NCI-H510A (cell line): Measurements from ENCODE around the gene JAZF1.
"Not testable (repeated sequence)": the region's sequence is repeated elsewhere in the genome, so short reads cannot be mapped to it uniquely, and the experiment has no call there.

Experiments used
- DNase-seq: peaks from one replicate; lab custom pipeline; 2025; lab: John Stamatoyannopoulos, UW

The JAZF1 gene

GRCh38 chr7:27911920-27912319 lies 268.7 kb downstream of the JAZF1 start:
- no peak for DNase-seq

DNA sequence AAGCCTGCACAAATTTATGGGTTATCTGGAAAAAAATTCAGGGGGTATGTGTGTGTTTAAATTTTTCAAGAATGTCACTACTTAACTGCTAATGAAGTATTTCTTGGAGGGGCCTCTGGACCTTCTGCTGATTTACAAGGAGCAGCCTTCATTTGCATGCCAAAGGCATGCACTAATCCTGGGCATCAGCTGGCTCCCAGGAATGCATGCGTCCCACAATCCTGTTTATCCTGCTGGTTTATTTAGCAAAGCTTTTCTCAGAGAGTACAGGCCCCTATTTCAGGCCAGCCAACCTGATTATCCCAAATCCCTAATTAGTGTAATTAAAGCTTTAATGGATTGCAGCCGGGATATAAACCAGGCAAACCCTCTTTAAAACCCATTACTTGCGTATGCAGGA lies 270.3 kb downstream of the JAZF1 start:
- DNase-seq = no peak

- no peak for DNase-seq
These were observed 271.9 kb downstream of the JAZF1 start for GRCh38 chr7:27908534-27909165.

DNA sequence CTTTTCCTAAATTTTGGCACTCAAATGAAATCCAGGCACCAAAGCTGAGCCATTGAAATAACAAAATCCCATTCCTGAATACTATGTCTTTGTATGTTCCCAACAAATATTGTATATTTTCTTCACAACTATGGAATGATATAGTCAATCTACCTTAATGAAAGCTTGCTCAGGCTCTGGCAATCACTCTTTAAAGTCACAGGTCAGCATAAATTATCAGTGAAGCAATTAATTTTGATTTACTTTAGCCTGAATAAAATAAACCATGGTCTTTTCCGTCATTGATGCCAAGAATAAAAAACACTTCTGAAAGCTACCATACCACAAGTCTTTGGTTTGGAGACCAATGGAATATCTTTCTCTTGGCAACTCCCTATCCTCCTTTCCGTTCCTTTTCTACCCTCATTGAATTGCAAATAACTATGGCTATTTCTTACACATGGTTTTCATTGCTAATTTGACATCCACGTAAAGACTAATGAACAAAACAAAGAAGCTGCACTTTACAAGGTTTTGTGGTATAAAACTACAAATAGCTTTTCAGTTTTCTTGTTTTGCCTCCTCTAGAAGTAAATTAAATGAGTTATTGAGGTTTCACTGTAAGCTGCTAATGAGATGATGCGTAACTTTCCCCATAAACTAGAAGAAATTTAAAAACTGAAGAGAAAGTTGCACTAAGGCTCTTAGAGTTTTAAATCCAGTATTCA lies 274.1 kb downstream of the JAZF1 start:
- DNase-seq = no peak

GRCh38 chr7:27905951-27906350 lies 274.6 kb downstream of the JAZF1 start:
- no peak for DNase-seq

GRCh38 chr7:27901028-27901760 lies 279.4 kb downstream of the JAZF1 start:
- no peak for DNase-seq

GRCh38 chr7:27900006-27900405 lies 280.6 kb downstream of the JAZF1 start:
- no peak for DNase-seq

GRCh38 chr7:27899601-27900000 lies 281.0 kb downstream of the JAZF1 start:
- no peak for DNase-seq

DNA sequence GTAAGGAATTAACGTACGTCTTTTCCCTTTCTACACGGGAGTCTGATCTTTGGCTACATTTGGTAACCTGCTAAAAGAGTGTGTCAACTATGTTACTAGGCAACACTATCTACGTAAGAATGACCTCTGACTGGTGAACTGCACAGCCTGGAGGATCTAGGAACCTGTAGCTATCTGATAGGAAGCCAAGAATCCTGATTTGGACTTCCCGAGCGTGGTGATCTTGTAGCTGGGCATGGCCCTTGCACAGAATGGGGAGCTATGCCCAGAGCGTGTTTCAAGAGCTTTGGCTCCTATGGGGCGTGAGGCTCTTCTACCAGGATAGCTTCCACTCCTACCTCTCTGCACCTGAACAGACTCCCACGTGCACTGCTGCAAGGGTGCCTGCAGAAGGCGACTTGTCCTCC lies 283.2 kb downstream of the JAZF1 start:
- no peak for DNase-seq

- DNase-seq = no peak
These were observed 283.6 kb downstream of the JAZF1 start for GRCh38 chr7:27897001-27897400.

DNA sequence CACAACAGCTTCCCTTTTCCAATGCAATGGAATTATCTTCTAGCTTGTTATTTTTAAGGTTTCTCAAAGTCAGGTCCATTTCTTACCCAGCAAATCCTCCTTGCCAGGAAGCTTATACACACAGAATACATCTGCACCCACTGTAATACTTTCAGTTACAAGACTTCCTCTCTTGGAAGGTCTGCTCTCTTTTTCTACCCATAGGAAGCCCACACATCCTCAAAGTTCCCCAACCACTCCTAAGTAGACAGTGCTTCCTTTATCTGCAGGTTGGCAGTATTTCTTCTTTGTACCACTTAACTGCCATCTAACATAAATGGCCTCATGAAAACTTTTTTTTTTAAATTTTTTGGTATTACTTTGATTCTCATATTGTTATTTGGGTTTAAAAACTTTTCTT lies 285.0 kb downstream of the JAZF1 start:
- DNase-seq = no peak

DNA sequence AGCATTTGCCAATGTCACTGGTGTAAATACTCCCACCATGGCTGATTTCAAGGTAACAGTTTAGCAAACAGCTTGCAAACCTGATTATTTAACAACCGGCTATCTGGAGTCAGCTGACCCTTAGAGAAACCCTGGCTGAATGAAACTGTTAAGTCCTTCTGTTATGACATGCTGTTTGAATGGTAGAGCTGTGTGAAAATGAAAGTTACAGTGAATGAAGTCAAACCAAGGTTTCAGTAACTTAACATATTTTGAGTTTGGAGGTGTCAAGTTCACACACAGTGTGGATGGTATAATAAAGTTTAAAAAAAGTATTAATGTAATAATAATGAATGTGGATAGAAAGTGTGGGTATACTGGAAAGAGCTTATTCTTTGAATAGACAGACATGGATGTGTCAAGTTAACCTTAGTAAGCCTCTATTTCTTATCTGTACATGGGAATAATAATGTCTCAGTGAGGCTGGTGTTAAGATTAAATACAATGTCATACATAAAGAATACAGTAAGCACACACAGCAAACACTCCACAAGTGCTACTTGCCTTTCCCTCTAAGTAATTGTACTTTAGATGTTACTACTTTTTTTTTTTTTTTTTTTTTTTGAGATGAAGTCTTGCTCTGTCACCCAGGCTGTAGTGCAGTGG lies 290.3 kb downstream of the JAZF1 start:
- no peak for DNase-seq

DNA sequence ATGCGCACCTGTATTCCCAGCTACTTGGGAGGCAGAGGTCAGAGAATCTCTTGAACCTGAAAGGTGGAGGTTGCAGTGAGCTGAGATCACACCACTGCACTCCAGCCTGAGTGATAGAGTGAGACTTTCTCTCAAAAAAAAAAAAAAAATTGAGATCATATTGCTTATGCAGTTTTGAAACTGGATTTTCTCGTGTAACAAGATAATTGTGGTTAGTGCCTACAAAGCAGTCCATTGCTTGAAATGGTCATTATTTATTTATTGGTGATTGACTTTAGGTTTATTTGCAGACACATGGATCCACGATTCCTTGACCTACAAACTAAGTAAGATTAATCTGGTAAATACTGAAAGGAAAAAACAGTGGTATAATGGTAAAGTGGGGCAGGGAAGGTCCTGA lies 290.8 kb downstream of the JAZF1 start:
- no peak for DNase-seq

GRCh38 chr7:27888736-27889135 lies 291.9 kb downstream of the JAZF1 start:
- no peak for DNase-seq

DNA sequence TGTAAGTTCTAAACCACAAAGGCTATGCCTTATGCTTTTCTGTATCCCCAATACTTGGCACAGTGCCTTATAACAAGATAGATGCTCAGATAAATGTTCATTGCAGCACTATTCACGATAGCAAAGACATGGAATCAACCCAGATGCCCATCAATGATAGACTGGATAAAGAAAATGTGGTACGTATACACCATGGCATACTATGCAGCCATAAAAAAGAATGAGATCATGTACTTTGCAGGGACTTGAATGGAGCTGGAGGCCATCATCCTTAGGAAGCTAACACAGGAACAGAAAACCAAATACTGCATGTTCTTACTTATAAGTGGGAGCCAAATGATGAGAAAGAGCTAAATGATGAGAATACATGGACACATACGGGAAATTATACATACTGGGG lies 293.9 kb downstream of the JAZF1 start:
- not testable (repeated sequence) for DNase-seq

GRCh38 chr7:27885652-27886051 lies 294.9 kb downstream of the JAZF1 start:
- DNase-seq = no peak

DNA sequence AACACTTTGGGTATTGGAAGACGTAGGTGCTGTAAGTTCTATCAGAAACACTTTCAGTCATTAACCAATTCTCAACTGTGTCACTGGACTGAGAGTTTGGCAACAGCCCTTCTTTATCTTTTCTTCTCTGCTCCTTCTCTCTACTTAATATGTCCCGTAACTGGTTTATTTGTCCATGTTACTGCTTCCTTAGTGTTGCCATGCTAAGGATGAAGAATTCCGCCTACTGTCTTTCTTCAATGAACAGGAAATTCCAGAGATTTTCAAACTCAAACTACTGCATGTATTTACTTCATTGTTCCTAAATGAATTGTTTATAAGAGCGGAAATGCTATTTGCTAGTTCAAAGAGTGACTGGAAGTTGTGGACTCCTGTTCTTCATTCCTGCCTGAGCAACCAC lies 296.9 kb downstream of the JAZF1 start:
- no peak for DNase-seq

GRCh38 chr7:27876756-27877155 lies 303.8 kb downstream of the JAZF1 start:
- no peak for DNase-seq

GRCh38 chr7:27875832-27876231 lies 304.8 kb downstream of the JAZF1 start:
- no peak for DNase-seq

DNA sequence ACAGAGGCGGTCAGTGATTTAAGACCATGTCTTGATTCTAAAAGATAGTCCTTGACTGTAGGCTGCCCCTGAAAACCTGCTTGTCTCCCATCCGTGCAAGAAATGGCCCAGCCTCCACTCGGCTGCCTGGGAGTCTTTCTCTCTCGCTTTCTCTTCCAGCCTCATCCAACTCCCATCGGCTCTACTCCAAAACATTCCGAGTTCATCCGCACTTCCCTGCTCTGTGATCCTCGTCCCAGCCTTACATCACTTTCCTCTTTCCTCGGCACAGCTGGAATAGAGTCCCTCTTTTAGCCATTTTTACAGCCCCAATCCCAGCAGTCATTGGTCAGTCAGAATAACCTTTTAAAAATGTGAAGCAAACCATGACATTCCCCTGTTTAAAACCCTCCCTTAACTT lies 305.5 kb downstream of the JAZF1 start:
- no peak for DNase-seq

DNA sequence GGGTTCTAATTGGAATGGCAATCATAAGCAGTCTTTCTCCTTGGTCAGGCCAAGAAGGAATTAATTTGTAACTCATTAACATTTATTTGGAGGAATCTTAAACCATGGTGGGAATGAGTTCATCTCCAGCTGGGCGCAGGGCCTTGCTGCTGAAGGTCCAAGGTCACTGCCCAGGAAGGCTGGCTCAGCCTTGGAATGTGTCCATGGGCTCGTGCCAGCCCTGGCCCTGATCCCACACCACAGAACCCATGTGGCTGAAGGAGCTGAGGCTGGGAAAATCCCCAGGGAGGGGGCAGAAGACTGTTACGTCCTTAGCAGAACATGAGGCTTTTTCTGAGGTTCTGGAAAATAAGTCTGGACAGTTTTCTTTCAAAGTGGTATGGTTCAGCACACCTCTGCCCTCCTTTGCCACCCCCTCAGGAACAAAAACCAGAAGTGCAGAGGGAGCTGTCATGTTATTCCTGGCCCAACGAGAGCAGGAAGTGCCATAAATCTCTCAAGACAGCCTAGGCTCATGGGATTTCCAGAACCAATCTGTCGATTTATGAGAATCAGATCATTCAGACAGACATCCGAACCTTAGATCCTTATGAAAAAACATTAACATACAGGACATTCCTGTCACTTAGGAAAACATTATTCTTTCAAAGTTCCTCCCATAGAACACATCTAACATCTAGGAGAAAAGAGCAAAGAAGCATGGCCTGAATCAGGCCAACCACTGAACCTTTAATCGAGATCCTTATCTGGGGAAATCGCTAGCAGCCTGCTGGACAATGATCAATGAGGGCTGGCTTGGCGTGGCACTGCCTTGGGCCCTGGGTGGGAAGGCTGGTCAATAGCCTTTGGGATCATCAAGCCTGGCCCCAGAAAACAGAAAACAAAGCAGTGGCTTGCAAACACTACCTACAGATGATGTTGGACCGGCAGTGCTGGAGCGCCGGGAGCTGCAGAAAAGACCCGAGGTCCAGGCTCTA lies 306.3 kb downstream of the JAZF1 start:
- DNase-seq = no peak
